SK-N-SH (cell line): ENCODE data around the gene PSAP. TPM values are rescaled to one million over a fixed set of nuclear protein-coding genes. Genes with fewer than 3 reads are reported as not detected.

Experiments
- CTCF ChIA-PET: fragments of 300-600, 350-600 bp; formaldehyde crosslinking; extraction: SDS; loops from one replicate; lab custom pipeline; 2021; lab: Yijun Ruan, JAX
- POLR2A ChIA-PET: fragments of 350-600 bp; sonication (Branson Sonifier 250); formaldehyde crosslinking; extraction: SDS; loops from one replicate; lab custom pipeline; 2020; ENCODE audit warnings: antibody characterized with exemption, inconsistent platforms; lab: Yijun Ruan, JAX
- DNase-seq: peaks from one replicate; pipeline ENCODE4 v3.0.0; 2012
- H2AFZ ChIP-seq: fragments of 200-600 bp; sonication (generic); 2 replicates; pipeline ENCODE4 v1.8.1; 2016; ENCODE audit warnings: antibody characterized with exemption, mild to moderate bottlenecking, low read depth
- H3F3A ChIP-seq: fragments of 200-600 bp; sonication (generic); replicated peaks from 2 replicates; pipeline ENCODE3; 2016; ENCODE audit warnings: antibody characterized with exemption, mild to moderate bottlenecking; ENCODE audit not compliant: insufficient read depth
- H3K27ac ChIP-seq, 2 experiments: fragments of 200-500 bp in 1 of 2; fragments of 200-600 bp in 1 of 2; sonication (Bioruptor generic) in 1 of 2; sonication (generic), shearing (Covaris generic) in 1 of 2; 2 replicates each; pipeline versions ENCODE4 v1.5.1 to v1.6.1; 2014 to 2016; ENCODE audit warnings: low read depth in 2 of 2, inconsistent platforms in 1 of 2, low read length in 1 of 2, mild to moderate bottlenecking in 1 of 2, mixed read lengths in 1 of 2
- H3K27me3 ChIP-seq: fragments of 200-600 bp; sonication (generic), shearing (Covaris generic); 2 replicates; pipeline ENCODE4 v1.6.1; 2016; ENCODE audit warnings: mixed run types; ENCODE audit not compliant: insufficient read depth
- H3K36me3 ChIP-seq, 2 experiments: fragments of 200-500 bp in 1 of 2; fragments of 200-600 bp in 1 of 2; sonication (Bioruptor generic) in 1 of 2; sonication (generic) in 1 of 2; replicated peaks in 1 of 2; 2 replicates each; pipeline versions ENCODE3 to v1.5.1; 2014 to 2016; ENCODE audit warnings: low read length in 1 of 2, mild to moderate bottlenecking in 1 of 2; ENCODE audit not compliant: insufficient read depth in 2 of 2, control insufficient read depth in 1 of 2
- H3K4me1 ChIP-seq, 2 experiments: fragments of 200-500 bp in 1 of 2; fragments of 200-600 bp in 1 of 2; sonication (Bioruptor generic) in 1 of 2; sonication (generic), shearing (Covaris generic) in 1 of 2; 2 replicates each; pipeline versions ENCODE4 v1.5.1 to v1.6.1; 2014 to 2016; ENCODE audit warnings: low read depth in 1 of 2, low read length in 1 of 2, mixed run types in 1 of 2; ENCODE audit not compliant: insufficient read depth in 2 of 2, control insufficient read depth in 1 of 2
- H3K4me2 ChIP-seq: fragments of 200-600 bp; sonication (generic), shearing (Covaris generic); 2 replicates; pipeline ENCODE4 v1.6.1; 2017; ENCODE audit warnings: mixed run types
- H3K4me3 ChIP-seq, 2 experiments: fragments of 200-500 bp in 1 of 2; fragments of 200-600 bp in 1 of 2; sonication (Bioruptor generic) in 1 of 2; sonication (generic), shearing (Covaris generic) in 1 of 2; 2 replicates each; pipeline versions ENCODE4 v1.5.1 to v1.8.1; 2014 to 2016; ENCODE audit warnings: low read depth in 2 of 2, inconsistent platforms in 1 of 2, low read length in 1 of 2, mild to moderate bottlenecking in 1 of 2, mixed read lengths in 1 of 2, moderate library complexity in 1 of 2
- H3K79me2 ChIP-seq: fragments of 200-600 bp; sonication (generic); 2 replicates; pipeline ENCODE4 v1.8.1; 2017; ENCODE audit warnings: mild to moderate bottlenecking; ENCODE audit not compliant: insufficient read depth
- H3K9ac ChIP-seq: fragments of 200-600 bp; sonication (generic); 2 replicates; pipeline ENCODE4 v1.6.1; 2017; ENCODE audit warnings: mixed run types
- H3K9me2 ChIP-seq: fragments of 200-600 bp; sonication (generic); 2 replicates; pipeline ENCODE4 v1.6.1; 2017; ENCODE audit warnings: mixed run types
- H3K9me3 ChIP-seq: fragments of 200-600 bp; sonication (generic); 2 replicates; pipeline ENCODE4 v1.6.1; 2017; ENCODE audit warnings: mixed run types, mild to moderate bottlenecking, moderate library complexity
- H4K20me1 ChIP-seq: fragments of 200-600 bp; sonication (generic); 2 replicates; pipeline ENCODE4 v1.6.1; 2017; ENCODE audit warnings: mild to moderate bottlenecking, mixed run types; ENCODE audit not compliant: insufficient read depth
- ELF1 ChIP-seq: IDR thresholded peaks from 2 replicates; pipeline ENCODE4 v1.4.0; 2012
- EZH2phosphoT487 ChIP-seq: fragments of 200-600 bp; sonication (generic); IDR thresholded peaks from 2 replicates; pipeline ENCODE4 v1.6.1; 2017; ENCODE audit warnings: low read depth, mixed run types, mild to moderate bottlenecking, antibody characterized with exemption, moderate library complexity, borderline replicate concordance
- FOSL2 ChIP-seq: IDR thresholded peaks from 2 replicates; pipeline ENCODE4 v1.4.0; 2012; ENCODE audit warnings: low read depth, mild to moderate bottlenecking, moderate library complexity, borderline replicate concordance
- FOXJ3 ChIP-seq: sonication (generic); formaldehyde crosslinking; IDR thresholded peaks from 2 replicates; pipeline ENCODE4 v1.5.1; 2020; ENCODE audit warnings: mild to moderate bottlenecking, missing genetic modification reagents
- GATA2 ChIP-seq: sonication (generic); formaldehyde crosslinking; IDR thresholded peaks from 2 replicates; pipeline ENCODE4 v1.5.0; 2020; ENCODE audit warnings: mild to moderate bottlenecking, missing genetic modification reagents
- JUND ChIP-seq: IDR thresholded peaks from 2 replicates; pipeline ENCODE4 v1.4.0; 2012
- MEF2A ChIP-seq: IDR thresholded peaks from 2 replicates; pipeline ENCODE4 v1.4.0; 2012; ENCODE audit warnings: low read depth, borderline replicate concordance
- MXI1 ChIP-seq: IDR thresholded peaks from 2 replicates; pipeline ENCODE4 v1.6.1; 2012; ENCODE audit warnings: mild to moderate bottlenecking, low read depth, low read length, improper control_type of control experiment
- SIN3A ChIP-seq: IDR thresholded peaks from 2 replicates; pipeline ENCODE4 v1.6.1; 2012; ENCODE audit warnings: low read depth, mild to moderate bottlenecking, low read length, moderate library complexity, borderline replicate concordance
- SMC3 ChIP-seq: IDR thresholded peaks from 2 replicates; pipeline ENCODE4 v1.6.1; 2012; ENCODE audit warnings: low read depth, low read length, improper control_type of control experiment
- TCF12 ChIP-seq: IDR thresholded peaks from 2 replicates; pipeline ENCODE4 v1.4.0; 2012
- TEAD4 ChIP-seq: IDR thresholded peaks from 2 replicates; pipeline ENCODE4 v1.4.0; 2012; ENCODE audit warnings: mild to moderate bottlenecking, borderline replicate concordance; ENCODE audit not compliant: insufficient read depth
- WGBS: methylation state at CpG from one replicate; pipeline ENCODE4 v1.1.6; 2017; ENCODE audit warnings: low lambda C conversion rate; 5-methylcytosine and 5-hydroxymethylcytosine counted together
- polyA plus RNA-seq, 3 experiments: library from polyadenylated mRNA; depleted of rRNA; stranded (reverse); fragments of >200 nt; gene quantifications; 2 replicates each; pipeline ENCODE4 v1.2.3, GENCODE V29; 2012
- TF ChIP-seq, protein P1 (sequence below): IDR thresholded peaks from 2 replicates; pipeline ENCODE4 v1.4.0; 2012; ENCODE audit warnings: low read depth, borderline replicate concordance
- TF ChIP-seq, protein P2 (sequence below): IDR thresholded peaks from 2 replicates; pipeline ENCODE4 v1.4.0; 2012; ENCODE audit warnings: low read depth

The PSAP gene
- polyA plus RNA-seq, 1 of the 3 experiments (the other 2 are of a cell fraction) = 1,647 TPM

DNA sequence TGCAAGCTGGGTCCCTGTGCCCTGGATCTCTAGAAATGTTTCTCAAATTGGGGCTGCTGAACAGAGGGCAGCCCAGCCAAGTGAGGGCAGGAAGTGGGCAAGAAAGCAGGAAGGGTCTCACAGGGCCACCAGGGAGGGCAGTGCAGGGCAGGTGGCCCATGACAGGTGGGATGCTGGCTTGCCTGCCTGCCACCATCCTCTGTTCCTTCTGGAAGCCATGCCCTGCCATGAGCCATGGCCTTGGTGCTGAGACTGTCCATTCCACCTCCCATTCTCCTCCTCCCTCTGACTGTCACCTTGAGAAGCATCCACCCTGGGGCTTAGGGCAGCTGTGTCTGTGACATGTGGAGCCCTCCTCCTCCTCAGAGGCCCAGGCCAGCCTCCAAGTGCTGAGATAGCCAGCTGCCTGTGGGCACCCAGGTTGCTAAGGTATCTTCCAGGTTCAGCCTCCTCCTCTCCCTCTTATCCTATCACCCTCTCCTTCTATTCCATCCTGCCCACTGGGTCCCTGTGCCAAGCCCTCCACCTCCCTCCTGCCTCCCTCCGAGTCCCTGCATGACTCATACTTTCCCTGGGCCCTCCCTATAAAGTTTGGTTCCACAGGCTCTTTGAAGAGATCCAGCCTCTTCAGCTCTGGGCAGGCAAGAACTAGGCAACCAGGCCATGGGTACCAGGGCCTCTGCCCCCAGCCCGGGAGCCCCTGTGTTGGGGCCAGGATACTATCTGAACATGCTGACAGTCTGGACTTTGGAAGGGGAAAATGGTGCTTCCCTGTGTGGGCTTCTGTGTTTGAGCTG lies 79.0 kb downstream of the PSAP start:
- peak overlapping the region in 1 of 2 experiments; percentile 68; a peak in 1 of 4 replicates for H3K4me3 ChIP-seq

DNA sequence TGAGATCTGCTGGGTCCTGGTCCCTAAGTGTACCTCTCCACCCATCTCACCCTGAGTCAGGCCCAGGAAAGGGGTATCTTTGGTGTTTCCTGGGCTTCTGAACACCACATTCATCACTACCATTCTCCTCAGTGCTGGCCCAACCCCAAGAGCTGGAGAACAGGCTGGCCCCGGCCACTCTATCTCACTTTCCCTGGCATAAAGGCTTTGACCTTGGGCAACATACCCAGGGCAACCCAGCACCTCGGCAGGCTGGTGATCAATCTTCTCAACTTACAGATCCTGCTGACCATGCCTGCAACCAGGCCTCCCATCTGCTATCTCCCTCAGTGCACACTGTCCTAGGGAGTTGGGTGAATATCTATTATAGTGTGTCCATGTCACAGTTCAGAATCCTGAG lies 79.8 kb downstream of the PSAP start:
- TF ChIP-seq TCF12 (no peak), SMC3 (no peak), TEAD4 (no peak), FOSL2 (no peak), EZH2phosphoT487 (no peak), FOXJ3 (CRISPR knock-in tag) (no peak), ELF1 (no peak), MEF2A (no peak), SIN3A (no peak)
- TF ChIP-seq, protein P1, sequence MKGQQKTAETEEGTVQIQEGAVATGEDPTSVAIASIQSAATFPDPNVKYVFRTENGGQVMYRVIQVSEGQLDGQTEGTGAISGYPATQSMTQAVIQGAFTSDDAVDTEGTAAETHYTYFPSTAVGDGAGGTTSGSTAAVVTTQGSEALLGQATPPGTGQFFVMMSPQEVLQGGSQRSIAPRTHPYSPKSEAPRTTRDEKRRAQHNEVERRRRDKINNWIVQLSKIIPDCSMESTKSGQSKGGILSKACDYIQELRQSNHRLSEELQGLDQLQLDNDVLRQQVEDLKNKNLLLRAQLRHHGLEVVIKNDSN = no peak
- TF ChIP-seq, protein P2, sequence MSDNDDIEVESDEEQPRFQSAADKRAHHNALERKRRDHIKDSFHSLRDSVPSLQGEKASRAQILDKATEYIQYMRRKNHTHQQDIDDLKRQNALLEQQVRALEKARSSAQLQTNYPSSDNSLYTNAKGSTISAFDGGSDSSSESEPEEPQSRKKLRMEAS = no peak
- Histone ChIP-seq H3K4me2 (no peak overlapping the region), H3K4me3 (no peak overlapping the region), H3F3A (peaks cover 3% of the 10 kb centered on the region), H3K27me3 (no peaks in the 10 kb centered on the region), H4K20me1 (no peaks in the 10 kb centered on the region), H3K9me2 (no peaks in the 10 kb centered on the region), H3K9ac (no peak overlapping the region), H2AFZ (no peak overlapping the region), H3K4me1 (peaks cover 22 to 27% of the 10 kb centered on the region in 2 experiments; a peak in 3 of 4 replicates), H3K36me3 (no peaks in the 10 kb centered on the region), H3K9me3 (no peaks in the 10 kb centered on the region), H3K27ac (no peak overlapping the region), H3K79me2 (no peaks in the 10 kb centered on the region)
- ChIA-PET CTCF (interaction anchor here (0.9 to 4.3 kb wide), 4 partner anchors 8 to 374 kb away, joined by 3 to 51 read pairs (median 12); partner anchors contain the start of gene CDH23), POLR2A (no interaction called here)
- WGBS = 100% methylated on average over 1 of the region's 2 CpGs
- no peak for DNase-seq

More for the DNA sequence above, 79.0 kb downstream of the PSAP start:
- WGBS = 26% methylated on average over 2 of the region's 2 CpGs
- Histone ChIP-seq H3K27ac (no peak overlapping the region; a peak in 1 of 4 replicates), H3K27me3 (no peaks in the 10 kb centered on the region), H4K20me1 (no peaks in the 10 kb centered on the region), H3K4me1 (peaks cover 22 to 26% of the 10 kb centered on the region in 2 experiments; a peak in 3 of 4 replicates), H3K9me3 (no peaks in the 10 kb centered on the region), H3K9me2 (no peaks in the 10 kb centered on the region), H2AFZ (no peak overlapping the region), H3K36me3 (no peaks in the 10 kb centered on the region), H3K4me2 (peak overlapping the region; percentile 73), H3F3A (peaks cover 3% of the 10 kb centered on the region), H3K79me2 (no peaks in the 10 kb centered on the region), H3K9ac (no peak overlapping the region)
- DNase-seq = no peak
- CTCF ChIA-PET = interaction anchor here (0.9 to 4.3 kb wide), 19 partner anchors 9 to 388 kb away, joined by 3 to 51 read pairs (median 9); partner anchors contain the start of gene CDH23
- TF ChIP-seq JUND (no peak; the same call in 1 of the 2 replicates), GATA2 (CRISPR knock-in tag) (no peak), TCF12 (no peak), FOSL2 (peak; percentile 76; the same call in 1 of the 2 replicates), MXI1 (no peak), SMC3 (no peak)
- TF ChIP-seq, protein P1 = no peak
- POLR2A ChIA-PET = interaction anchor here (1.5 to 2.4 kb wide), 2 partner anchors 14 to 43 kb away, joined by 3 to 10 read pairs; no protein-coding TSS in a partner anchor
